Measurements from ENCODE around the gene FYTTD1.

FYTTD1 gene

DNA sequence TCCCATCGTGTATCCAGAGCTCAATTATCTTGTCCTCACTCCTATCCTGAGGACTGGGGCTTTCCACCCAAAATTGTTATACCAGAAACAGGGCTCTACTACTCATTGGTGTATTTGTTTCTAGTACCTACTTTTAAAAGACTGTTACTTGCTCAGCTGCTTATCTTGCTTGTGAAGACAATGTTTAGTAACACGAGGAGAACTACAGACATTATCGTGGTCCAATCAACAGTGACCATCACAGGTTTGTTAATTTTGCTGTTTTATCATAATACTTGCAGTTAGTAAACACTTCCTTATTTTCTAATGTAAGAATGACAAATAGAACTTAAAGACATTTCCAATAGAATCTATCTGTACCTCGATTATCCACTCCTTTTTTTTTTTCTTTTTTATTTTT lies 54.8 kb downstream of the FYTTD1 start:
- no peaks in the 10 kb centered on the region for H3K9me2 ChIP-seq (replicated peaks; ENCODE audit: low read depth, low read length)
- no peak overlapping the region for H3K9ac ChIP-seq (ENCODE audit: low read depth, low read length, poor library complexity, severe bottlenecking)
- H3K27me3 ChIP-seq (ENCODE audit: insufficient read depth, low read length, poor library complexity, severe bottlenecking): no peaks in the 10 kb centered on the region
- no peak overlapping the region for H3K4me2 ChIP-seq (ENCODE audit: low read depth, low read length, poor library complexity, severe bottlenecking)
- no peaks in the 10 kb centered on the region for H3K9me3 ChIP-seq (ENCODE audit: insufficient read depth, low read depth, low read length)
- peaks cover 19% of the 10 kb centered on the region for H4K20me1 ChIP-seq (ENCODE audit: insufficient read depth, low read length, poor library complexity, severe bottlenecking)
- H3K4me3 ChIP-seq (ENCODE audit: low read length, poor library complexity, severe bottlenecking): no peak overlapping the region
- peaks cover 17% of the 10 kb centered on the region for H3K4me1 ChIP-seq (ENCODE audit: insufficient read depth, low read length, poor library complexity, severe bottlenecking)
- peaks cover 60% of the 10 kb centered on the region for H3K79me2 ChIP-seq (ENCODE audit: insufficient read depth, low read length)
- no peaks in the 10 kb centered on the region for H3F3A ChIP-seq (ENCODE audit: low read depth)
- no peak for TF ChIP-seq EZH2phosphoT487 (IDR thresholded peaks at IDR 0.05; ENCODE audit: borderline replicate concordance)
- TF ChIP-seq, protein P1, sequence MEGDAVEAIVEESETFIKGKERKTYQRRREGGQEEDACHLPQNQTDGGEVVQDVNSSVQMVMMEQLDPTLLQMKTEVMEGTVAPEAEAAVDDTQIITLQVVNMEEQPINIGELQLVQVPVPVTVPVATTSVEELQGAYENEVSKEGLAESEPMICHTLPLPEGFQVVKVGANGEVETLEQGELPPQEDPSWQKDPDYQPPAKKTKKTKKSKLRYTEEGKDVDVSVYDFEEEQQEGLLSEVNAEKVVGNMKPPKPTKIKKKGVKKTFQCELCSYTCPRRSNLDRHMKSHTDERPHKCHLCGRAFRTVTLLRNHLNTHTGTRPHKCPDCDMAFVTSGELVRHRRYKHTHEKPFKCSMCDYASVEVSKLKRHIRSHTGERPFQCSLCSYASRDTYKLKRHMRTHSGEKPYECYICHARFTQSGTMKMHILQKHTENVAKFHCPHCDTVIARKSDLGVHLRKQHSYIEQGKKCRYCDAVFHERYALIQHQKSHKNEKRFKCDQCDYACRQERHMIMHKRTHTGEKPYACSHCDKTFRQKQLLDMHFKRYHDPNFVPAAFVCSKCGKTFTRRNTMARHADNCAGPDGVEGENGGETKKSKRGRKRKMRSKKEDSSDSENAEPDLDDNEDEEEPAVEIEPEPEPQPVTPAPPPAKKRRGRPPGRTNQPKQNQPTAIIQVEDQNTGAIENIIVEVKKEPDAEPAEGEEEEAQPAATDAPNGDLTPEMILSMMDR (conservative IDR thresholded peaks at IDR 0.05; ENCODE audit: low read length): no peak
- no peak overlapping the region for H2AFZ ChIP-seq (ENCODE audit: low read length)
- no peaks in the 10 kb centered on the region for H3K36me3 ChIP-seq (ENCODE audit: insufficient read depth, low read length)

DNA sequence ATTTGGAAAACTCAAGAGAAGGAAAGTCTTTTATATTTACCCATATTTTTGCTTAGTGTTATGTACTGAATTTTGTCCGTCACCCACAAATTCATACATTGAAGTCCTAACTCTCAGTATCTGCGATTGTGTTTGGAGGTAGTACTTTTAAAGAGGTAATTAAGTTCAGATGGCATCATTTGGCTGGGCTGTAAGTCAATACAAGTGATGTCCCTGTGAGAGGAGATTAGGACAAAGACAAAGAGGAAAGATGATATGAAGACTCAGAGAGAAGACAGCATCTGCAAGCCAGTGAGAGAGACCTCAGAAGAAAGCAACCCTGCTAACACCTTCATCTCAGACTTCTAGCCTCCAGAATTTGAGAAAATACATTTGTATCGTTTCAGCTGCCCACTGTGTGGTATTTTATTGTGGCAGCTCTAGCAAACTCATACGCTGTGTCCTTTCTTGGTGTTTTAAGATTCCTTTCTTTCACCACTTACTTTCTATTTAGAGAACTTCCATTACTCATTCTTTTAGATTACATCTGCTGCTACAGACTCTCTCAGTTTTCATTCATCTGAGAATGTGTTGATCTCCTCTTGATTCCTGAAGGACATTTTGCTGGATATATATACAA lies 58.4 kb downstream of the FYTTD1 start:
- Histone ChIP-seq H3F3A (ENCODE audit: low read depth) (no peaks in the 10 kb centered on the region), H2AFZ (ENCODE audit: low read length) (no peak overlapping the region), H3K36me3 (ENCODE audit: insufficient read depth, low read length) (no peaks in the 10 kb centered on the region), H3K79me2 (ENCODE audit: insufficient read depth, low read length) (peaks cover 61% of the 10 kb centered on the region), H3K9ac (ENCODE audit: low read depth, low read length, poor library complexity, severe bottlenecking) (no peak overlapping the region), H3K4me2 (ENCODE audit: low read depth, low read length, poor library complexity, severe bottlenecking) (no peak overlapping the region), H3K9me2 (replicated peaks; ENCODE audit: low read depth, low read length) (no peaks in the 10 kb centered on the region), H3K4me1 (ENCODE audit: insufficient read depth, low read length, poor library complexity, severe bottlenecking) (no peaks in the 10 kb centered on the region), H3K9me3 (ENCODE audit: insufficient read depth, low read depth, low read length) (no peaks in the 10 kb centered on the region), H4K20me1 (ENCODE audit: insufficient read depth, low read length, poor library complexity, severe bottlenecking) (peaks cover 9% of the 10 kb centered on the region), H3K27me3 (ENCODE audit: insufficient read depth, low read length, poor library complexity, severe bottlenecking) (no peaks in the 10 kb centered on the region), H3K4me3 (ENCODE audit: low read length, poor library complexity, severe bottlenecking) (no peak overlapping the region)
- TF ChIP-seq, protein P1 (conservative IDR thresholded peaks at IDR 0.05; ENCODE audit: low read length): no peak
- TF ChIP-seq EZH2phosphoT487 (IDR thresholded peaks at IDR 0.05; ENCODE audit: borderline replicate concordance): no peak

DNA sequence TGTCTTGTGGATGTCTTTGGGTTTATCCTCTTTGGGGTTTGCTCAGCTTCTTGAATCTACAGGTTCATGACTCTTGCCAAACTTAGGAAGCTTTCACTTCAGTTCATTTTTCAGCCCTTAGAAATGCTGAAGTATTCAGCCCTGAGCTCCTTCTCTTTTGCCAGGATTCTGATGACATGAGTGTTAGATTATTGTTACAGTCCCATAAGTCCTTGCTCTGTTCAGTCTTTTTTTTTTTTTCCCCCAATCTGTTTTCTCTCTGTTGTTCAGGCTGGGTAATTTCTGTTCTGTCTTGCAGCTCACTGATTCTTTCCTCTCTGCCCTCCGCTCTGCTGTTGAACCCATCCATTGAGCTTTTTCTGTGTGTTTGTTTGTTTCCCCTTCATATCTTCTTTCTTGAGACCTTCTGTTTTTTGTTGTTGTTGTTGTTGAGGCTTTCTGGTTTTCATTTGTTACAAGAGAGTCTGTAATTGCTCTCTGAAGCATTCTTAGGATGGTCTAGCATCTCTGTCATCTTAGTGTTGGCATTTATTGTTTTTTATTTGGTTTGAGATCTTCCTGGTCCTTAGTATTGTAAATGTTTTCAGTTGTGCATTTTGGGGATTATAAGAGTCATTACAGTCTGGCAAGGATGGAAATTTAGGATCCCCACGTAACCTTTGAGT lies 59.8 kb downstream of the FYTTD1 start:
- no peak overlapping the region for H3K4me3 ChIP-seq (ENCODE audit: low read length, poor library complexity, severe bottlenecking)
- no peaks in the 10 kb centered on the region for H3F3A ChIP-seq (ENCODE audit: low read depth)
- H3K36me3 ChIP-seq (ENCODE audit: insufficient read depth, low read length): no peaks in the 10 kb centered on the region

More for the DNA sequence above, 59.8 kb downstream of the FYTTD1 start:
- Histone ChIP-seq H3K9me3 (ENCODE audit: insufficient read depth, low read depth, low read length) (no peaks in the 10 kb centered on the region), H2AFZ (ENCODE audit: low read length) (no peak overlapping the region), H3K4me2 (ENCODE audit: low read depth, low read length, poor library complexity, severe bottlenecking) (no peak overlapping the region), H3K4me1 (ENCODE audit: insufficient read depth, low read length, poor library complexity, severe bottlenecking) (no peaks in the 10 kb centered on the region), H4K20me1 (ENCODE audit: insufficient read depth, low read length, poor library complexity, severe bottlenecking) (peaks cover 7% of the 10 kb centered on the region), H3K79me2 (ENCODE audit: insufficient read depth, low read length) (peaks cover 55% of the 10 kb centered on the region; the same call in 1 of the 2 replicates), H3K9me2 (replicated peaks; ENCODE audit: low read depth, low read length) (no peaks in the 10 kb centered on the region), H3K9ac (ENCODE audit: low read depth, low read length, poor library complexity, severe bottlenecking) (no peak overlapping the region), H3K27me3 (ENCODE audit: insufficient read depth, low read length, poor library complexity, severe bottlenecking) (no peaks in the 10 kb centered on the region)
- TF ChIP-seq EZH2phosphoT487 (IDR thresholded peaks at IDR 0.05; ENCODE audit: borderline replicate concordance): no peak
- TF ChIP-seq, protein P1 (conservative IDR thresholded peaks at IDR 0.05; ENCODE audit: low read length): no peak

Data from Loucy (cell line).